Measurements from ENCODE around the gene CD300A.

GRCh38 chr17:74424657-74425056 lies 41.8 kb upstream of the CD300A start:
- no peak for TF ChIP-seq CTCF (IDR thresholded peaks at IDR 0.05; ENCODE audit: low read depth, low read length)
- TF ChIP-seq POLR2A (IDR thresholded peaks at IDR 0.05; ENCODE audit: extremely low read depth, insufficient read length): no peak
- TF ChIP-seq MYC (IDR thresholded peaks at IDR 0.05; ENCODE audit: low read depth, low read length): no peak

Data from NB4 (cell line).